ENCODE data around the gene QRSL1. TPM values are rescaled to one million over a fixed set of nuclear protein-coding genes. Genes with fewer than 3 reads are reported as not detected.

QRSL1 gene
- total RNA-seq, 2 experiments from 2014 or later: 63.9 to 71.8 TPM

GRCh38 chr6:106637051-106637716, 7.8 kb downstream of the QRSL1 start:
- Histone ChIP-seq H3K36me3 (ENCODE audit: insufficient read depth, low read length) (peaks cover 58% of the 10 kb centered on the region), H3K4me2 (ENCODE audit: low read length) (peak overlapping the region; percentile 74), H3K4me1 (ENCODE audit: insufficient read depth, low read length, poor library complexity, severe bottlenecking) (peaks cover 91% of the 10 kb centered on the region), H4K20me1 (ENCODE audit: insufficient read depth, low read length) (no peaks in the 10 kb centered on the region), H3K9me3 (ENCODE audit: low read length) (no peaks in the 10 kb centered on the region), H3K79me2 (ENCODE audit: insufficient read depth, low read depth, low read length) (peaks cover 92% of the 10 kb centered on the region), H2AFZ (ENCODE audit: low read length) (no peak overlapping the region), H3K9me2 (ENCODE audit: insufficient read depth, low read length) (no peaks in the 10 kb centered on the region), H3K4me3 (ENCODE audit: low read depth, low read length, poor library complexity, severe bottlenecking) (peak overlapping the region; percentile 57), H3K27ac (ENCODE audit: low read depth, low read length, poor library complexity, severe bottlenecking) (peak overlapping the region; percentile 99)
- no peak for TF ChIP-seq EZH2phosphoT487 (IDR thresholded peaks at IDR 0.05; ENCODE audit: borderline replicate concordance, low read depth, low read length)
- no peak for TF ChIP-seq CTCF (conservative IDR thresholded peaks at IDR 0.05; ENCODE audit: low read length)
- ChIA-PET POLR2A (interaction anchor here (0.6 to 18.3 kb wide), 28 partner anchors 8 to 1612 kb away, joined by 3 to 295 read pairs (median 4); partner anchors contain the start of genes CD24, QRSL1 and RTN4IP1), CTCF (ENCODE audit: unreplicated experiment) (interaction anchor here (1.1 to 2.3 kb wide), 4 partner anchors 12 to 340 kb away, joined by 3 to 6 read pairs (median 4); no protein-coding TSS in a partner anchor)
- intact Hi-C loops (cut with micrococcal nuclease; ENCODE audit: unreplicated experiment): loop anchor here (1.0 to 2.0 kb wide), 2 partner anchors 8 to 66 kb away; partner anchors contain the start of genes QRSL1 and RTN4IP1
- TSS peak; percentile 96 for BruUV-seq (replicated peaks)
- DNase-seq (ENCODE audit: low spot score): peak; percentile 66

DNA sequence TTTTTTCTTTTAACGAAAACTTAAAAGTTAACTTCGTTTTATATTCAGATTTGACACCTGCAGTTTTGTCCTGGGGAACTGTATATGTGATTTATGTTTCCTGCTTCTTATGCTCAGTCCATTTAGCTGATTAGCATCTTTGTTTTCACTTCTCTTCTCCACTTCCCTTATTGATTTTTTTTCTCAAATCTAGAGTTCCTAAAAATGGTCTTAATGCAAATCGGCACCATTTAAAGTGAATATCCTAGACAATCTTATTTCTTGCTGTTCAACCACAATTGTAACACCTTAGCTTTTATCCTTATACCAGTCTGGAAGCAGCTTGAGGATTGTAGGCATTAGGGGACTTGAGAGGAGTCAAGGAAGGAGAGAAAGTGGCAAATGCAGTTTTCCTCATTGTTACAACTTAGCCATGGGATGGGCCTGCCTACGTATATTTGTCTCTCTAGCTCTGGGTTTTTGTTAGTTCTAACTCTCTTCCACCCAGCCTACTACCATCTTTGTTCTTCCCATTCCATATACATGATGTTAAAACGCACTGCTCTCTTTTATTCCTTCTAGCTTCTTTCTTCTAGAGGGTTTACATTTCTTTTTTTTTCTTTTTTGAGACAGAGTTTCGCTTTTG, 8.5 kb downstream of the QRSL1 start:
- Histone ChIP-seq H3K4me1 (ENCODE audit: insufficient read depth, low read length, poor library complexity, severe bottlenecking) (peaks cover 84% of the 10 kb centered on the region), H3K27ac (ENCODE audit: low read depth, low read length, poor library complexity, severe bottlenecking) (peak overlapping the region; percentile 99), H3K79me2 (ENCODE audit: insufficient read depth, low read depth, low read length) (peaks cover 88% of the 10 kb centered on the region), H4K20me1 (ENCODE audit: insufficient read depth, low read length) (no peaks in the 10 kb centered on the region), H2AFZ (ENCODE audit: low read length) (no peak overlapping the region), H3K4me2 (ENCODE audit: low read length) (peak overlapping the region; percentile 74), H3K36me3 (ENCODE audit: insufficient read depth, low read length) (peaks cover 59% of the 10 kb centered on the region), H3K9me3 (ENCODE audit: low read length) (no peaks in the 10 kb centered on the region), H3K4me3 (ENCODE audit: low read depth, low read length, poor library complexity, severe bottlenecking) (peak overlapping the region; percentile 57), H3K9me2 (ENCODE audit: insufficient read depth, low read length) (no peaks in the 10 kb centered on the region)
- peak; percentile 90 for DNase-seq (ENCODE audit: low spot score)
- TF ChIP-seq EZH2phosphoT487 (IDR thresholded peaks at IDR 0.05; ENCODE audit: borderline replicate concordance, low read depth, low read length) (no peak), CTCF (conservative IDR thresholded peaks at IDR 0.05; ENCODE audit: low read length) (no peak)
- intact Hi-C loops (cut with micrococcal nuclease; ENCODE audit: unreplicated experiment): loop anchor here (1.0 to 2.0 kb wide), 2 partner anchors 9 to 65 kb away; partner anchors contain the start of genes QRSL1 and RTN4IP1
- CTCF ChIA-PET (ENCODE audit: unreplicated experiment): interaction anchor here (1.9 to 2.3 kb wide), 2 partner anchors 11 to 23 kb away, joined by 5 to 6 read pairs; no protein-coding TSS in a partner anchor
- no TSS peak for BruUV-seq (replicated peaks)
- POLR2A ChIA-PET: interaction anchor here (0.6 to 18.3 kb wide), 24 partner anchors 11 to 479 kb away, joined by 3 to 295 read pairs (median 4); partner anchors contain the start of genes QRSL1 and RTN4IP1

All from OCI-LY7 (cell line).